A673 (cell line): ENCODE data around the gene WWTR1.

Experiments used
- EZH2 ChIP-seq: fragments of 200-600 bp; sonication (generic); IDR thresholded peaks from 2 replicates; pipeline ENCODE4 v1.6.1; 2017; ENCODE audit warnings: borderline replicate concordance, low read depth, mild to moderate bottlenecking, mixed read lengths, antibody characterized with exemption, low read length; ENCODE audit not compliant: poor library complexity, severe bottlenecking
- TF ChIP-seq, protein P1 (sequence below): fragments of 300-800, 200-600 bp; sonication (generic); conservative IDR thresholded peaks from 2 replicates; pipeline ENCODE4 v1.5.1; 2017; ENCODE audit warnings: low read depth, mild to moderate bottlenecking, antibody characterized with exemption, low read length, moderate library complexity, mixed read lengths

GRCh38 chr3:149554826-149555225, 103.0 kb downstream of the WWTR1 start:
- TF ChIP-seq, protein P1, sequence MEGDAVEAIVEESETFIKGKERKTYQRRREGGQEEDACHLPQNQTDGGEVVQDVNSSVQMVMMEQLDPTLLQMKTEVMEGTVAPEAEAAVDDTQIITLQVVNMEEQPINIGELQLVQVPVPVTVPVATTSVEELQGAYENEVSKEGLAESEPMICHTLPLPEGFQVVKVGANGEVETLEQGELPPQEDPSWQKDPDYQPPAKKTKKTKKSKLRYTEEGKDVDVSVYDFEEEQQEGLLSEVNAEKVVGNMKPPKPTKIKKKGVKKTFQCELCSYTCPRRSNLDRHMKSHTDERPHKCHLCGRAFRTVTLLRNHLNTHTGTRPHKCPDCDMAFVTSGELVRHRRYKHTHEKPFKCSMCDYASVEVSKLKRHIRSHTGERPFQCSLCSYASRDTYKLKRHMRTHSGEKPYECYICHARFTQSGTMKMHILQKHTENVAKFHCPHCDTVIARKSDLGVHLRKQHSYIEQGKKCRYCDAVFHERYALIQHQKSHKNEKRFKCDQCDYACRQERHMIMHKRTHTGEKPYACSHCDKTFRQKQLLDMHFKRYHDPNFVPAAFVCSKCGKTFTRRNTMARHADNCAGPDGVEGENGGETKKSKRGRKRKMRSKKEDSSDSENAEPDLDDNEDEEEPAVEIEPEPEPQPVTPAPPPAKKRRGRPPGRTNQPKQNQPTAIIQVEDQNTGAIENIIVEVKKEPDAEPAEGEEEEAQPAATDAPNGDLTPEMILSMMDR = no peak
- no peak for TF ChIP-seq EZH2
